AG09319 (cell line): Measurements from ENCODE around the gene PMS1.
A peak's percentile ranks its signal among the peaks of the same experiment; 100 is the strongest.

Experiments
- DNase-seq: peaks from one replicate; pipeline ENCODE4 v3.0.0-alpha.2; 2010; ENCODE audit warnings: low read depth; ENCODE audit errors: extremely low read depth
- CTCF ChIP-seq: IDR thresholded peaks from 2 replicates; pipeline ENCODE4 v1.5.1; 2011; ENCODE audit warnings: low read depth, mild to moderate bottlenecking, inconsistent platforms, low read length, moderate library complexity

PMS1 gene

GRCh38 chr2:189849550-189849949 lies 65.3 kb downstream of the PMS1 start:
- no peak for DNase-seq

GRCh38 chr2:189851174-189851826 lies 67.0 kb downstream of the PMS1 start:
- DNase-seq = no peak
- no peak for TF ChIP-seq CTCF

More at GRCh38 chr2:189849550-189849949, 65.3 kb downstream of the PMS1 start:
- TF ChIP-seq CTCF = no peak

GRCh38 chr2:189854187-189854586 lies 69.9 kb downstream of the PMS1 start:
- peak; percentile 25 for DNase-seq
- no peak for TF ChIP-seq CTCF

- TF ChIP-seq CTCF = no peak
- no peak for DNase-seq
These were observed 70.7 kb downstream of the PMS1 start for GRCh38 chr2:189854940-189855339.

GRCh38 chr2:189858291-189858690 lies 74.0 kb downstream of the PMS1 start:
- TF ChIP-seq CTCF = no peak

GRCh38 chr2:189860161-189860560 lies 75.9 kb downstream of the PMS1 start:
- peak; percentile 12 for DNase-seq
- no peak for TF ChIP-seq CTCF

More at GRCh38 chr2:189858291-189858690, 74.0 kb downstream of the PMS1 start:
- DNase-seq = no peak

GRCh38 chr2:189862751-189863150 lies 78.5 kb downstream of the PMS1 start:
- no peak for TF ChIP-seq CTCF
- DNase-seq = no peak
